ENCODE results near the gene KIAA0930.
A peak's percentile ranks its signal among the peaks of the same experiment; 100 is the strongest.

Gene KIAA0930

GRCh38 chr22:45240104-45240809, 437 bp downstream of the KIAA0930 start:
- peak; percentile 76 for ATAC-seq
- no peak for TF ChIP-seq PATZ1 (CRISPR knock-in tag; IDR thresholded peaks at IDR 0.05; ENCODE audit: borderline replicate concordance)
- TF ChIP-seq SNAI2 (CRISPR knock-in tag; IDR thresholded peaks at IDR 0.05): no peak
- TF ChIP-seq GLIS3 (CRISPR knock-in tag; IDR thresholded peaks at IDR 0.05): no peak
- TF ChIP-seq CREB5 (CRISPR knock-in tag; IDR thresholded peaks at IDR 0.05; ENCODE audit: low read depth): no peak
- TF ChIP-seq ISL1 (CRISPR knock-in tag; IDR thresholded peaks at IDR 0.05): no peak
- TF ChIP-seq TOX (CRISPR knock-in tag; IDR thresholded peaks at IDR 0.05; ENCODE audit: borderline replicate concordance): no peak
- no peak for TF ChIP-seq ARNTL (CRISPR knock-in tag; IDR thresholded peaks at IDR 0.05; ENCODE audit: borderline replicate concordance, low read depth)

- TF ChIP-seq ZNF8 (CRISPR knock-in tag; IDR thresholded peaks at IDR 0.05) (no peak), ZFP30 (CRISPR knock-in tag; IDR thresholded peaks at IDR 0.05) (no peak), TOX (CRISPR knock-in tag; IDR thresholded peaks at IDR 0.05; ENCODE audit: borderline replicate concordance) (no peak), RARB (CRISPR knock-in tag; IDR thresholded peaks at IDR 0.05) (no peak), GLIS3 (CRISPR knock-in tag; IDR thresholded peaks at IDR 0.05) (no peak), CREB5 (CRISPR knock-in tag; IDR thresholded peaks at IDR 0.05; ENCODE audit: low read depth) (no peak), BACH2 (CRISPR knock-in tag; IDR thresholded peaks at IDR 0.05; ENCODE audit: borderline replicate concordance) (no peak), ZC3H10 (CRISPR knock-in tag; IDR thresholded peaks at IDR 0.05) (no peak), PPARA (CRISPR knock-in tag; IDR thresholded peaks at IDR 0.05; ENCODE audit: borderline replicate concordance) (no peak), ZNF70 (CRISPR knock-in tag; IDR thresholded peaks at IDR 0.05) (no peak), OSR1 (CRISPR knock-in tag; IDR thresholded peaks at IDR 0.05) (no peak), TSHZ2 (CRISPR knock-in tag; IDR thresholded peaks at IDR 0.05) (no peak), ESRRG (CRISPR knock-in tag; IDR thresholded peaks at IDR 0.05) (no peak), ARNTL (CRISPR knock-in tag; IDR thresholded peaks at IDR 0.05; ENCODE audit: borderline replicate concordance, low read depth) (no peak), ZNF565 (CRISPR knock-in tag; conservative IDR thresholded peaks at IDR 0.05; ENCODE audit: low read depth) (no peak), CSRNP3 (CRISPR knock-in tag; IDR thresholded peaks at IDR 0.05) (no peak)
- no peak for ATAC-seq
These were observed 1.0 kb downstream of the KIAA0930 start for GRCh38 chr22:45239681-45240051.

- no peak for ATAC-seq
These were observed 1.6 kb downstream of the KIAA0930 start for GRCh38 chr22:45238957-45239680.

More at GRCh38 chr22:45238957-45239680, 1.6 kb downstream of the KIAA0930 start:
- no peak for TF ChIP-seq RARB (CRISPR knock-in tag; IDR thresholded peaks at IDR 0.05)
- TF ChIP-seq CSDC2 (CRISPR knock-in tag; IDR thresholded peaks at IDR 0.05): no peak
- TF ChIP-seq ZNF8 (CRISPR knock-in tag; IDR thresholded peaks at IDR 0.05): no peak

All from SK-N-SH treated with all-trans-retinoic acid at 6 μM for 48 hours (cell line).